ENCODE data around the gene STUM.

The STUM gene

GRCh38 chr1:226558036-226558650, 9.6 kb downstream of the STUM start:
- TF ChIP-seq, protein P1, sequence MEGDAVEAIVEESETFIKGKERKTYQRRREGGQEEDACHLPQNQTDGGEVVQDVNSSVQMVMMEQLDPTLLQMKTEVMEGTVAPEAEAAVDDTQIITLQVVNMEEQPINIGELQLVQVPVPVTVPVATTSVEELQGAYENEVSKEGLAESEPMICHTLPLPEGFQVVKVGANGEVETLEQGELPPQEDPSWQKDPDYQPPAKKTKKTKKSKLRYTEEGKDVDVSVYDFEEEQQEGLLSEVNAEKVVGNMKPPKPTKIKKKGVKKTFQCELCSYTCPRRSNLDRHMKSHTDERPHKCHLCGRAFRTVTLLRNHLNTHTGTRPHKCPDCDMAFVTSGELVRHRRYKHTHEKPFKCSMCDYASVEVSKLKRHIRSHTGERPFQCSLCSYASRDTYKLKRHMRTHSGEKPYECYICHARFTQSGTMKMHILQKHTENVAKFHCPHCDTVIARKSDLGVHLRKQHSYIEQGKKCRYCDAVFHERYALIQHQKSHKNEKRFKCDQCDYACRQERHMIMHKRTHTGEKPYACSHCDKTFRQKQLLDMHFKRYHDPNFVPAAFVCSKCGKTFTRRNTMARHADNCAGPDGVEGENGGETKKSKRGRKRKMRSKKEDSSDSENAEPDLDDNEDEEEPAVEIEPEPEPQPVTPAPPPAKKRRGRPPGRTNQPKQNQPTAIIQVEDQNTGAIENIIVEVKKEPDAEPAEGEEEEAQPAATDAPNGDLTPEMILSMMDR (IDR thresholded peaks at IDR 0.05; ENCODE audit: low read depth, low read length): no peak
- H3K4me3 ChIP-seq (replicated peaks in 1 of 2; ENCODE audit: low read depth in 2 of 2, low read length in 2 of 2): no peak overlapping the region
- no peak for DNase-seq (ENCODE audit: low read depth in 2 of 2)

- DNase-seq (ENCODE audit: low read depth in 2 of 2): no peak
- TF ChIP-seq, protein P1 (IDR thresholded peaks at IDR 0.05; ENCODE audit: low read depth, low read length): no peak
- H3K4me3 ChIP-seq (replicated peaks in 1 of 2; ENCODE audit: low read depth in 2 of 2, low read length in 2 of 2): no peak overlapping the region
Measured at GRCh38 chr1:226560243-226560642, 11.7 kb downstream of the STUM start.

- no peak overlapping the region for H3K4me3 ChIP-seq (replicated peaks in 1 of 2; ENCODE audit: low read depth in 2 of 2, low read length in 2 of 2)
- TF ChIP-seq, protein P1 (IDR thresholded peaks at IDR 0.05; ENCODE audit: low read depth, low read length): no peak
- no peak for DNase-seq (ENCODE audit: low read depth in 2 of 2)
Measured at GRCh38 chr1:226562989-226563388, 14.4 kb downstream of the STUM start.

DNA sequence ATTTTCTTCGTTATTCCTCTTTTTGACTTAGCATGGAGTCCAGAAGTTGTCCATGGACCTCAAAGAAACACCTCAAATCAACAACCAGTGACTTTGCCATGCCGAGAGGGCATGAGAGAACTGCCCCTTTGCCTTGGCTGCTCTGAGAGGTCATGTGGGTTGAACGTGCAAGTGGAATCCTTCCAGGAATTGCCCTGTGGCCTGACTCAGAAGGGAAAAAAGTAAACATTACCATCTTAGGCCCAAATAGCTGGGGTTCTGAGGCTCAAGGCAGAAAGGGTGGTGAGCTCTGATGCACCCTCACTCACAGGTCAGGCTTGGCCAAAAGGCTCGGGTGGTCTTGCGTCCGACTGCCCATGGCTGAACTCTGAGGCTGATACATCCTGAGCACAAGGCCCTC, 15.1 kb downstream of the STUM start:
- DNase-seq (ENCODE audit: low read depth in 2 of 2): no peak
- TF ChIP-seq, protein P1 (IDR thresholded peaks at IDR 0.05; ENCODE audit: low read depth, low read length): no peak
- no peak overlapping the region for H3K4me3 ChIP-seq (replicated peaks in 1 of 2; ENCODE audit: low read depth in 2 of 2, low read length in 2 of 2)

DNA sequence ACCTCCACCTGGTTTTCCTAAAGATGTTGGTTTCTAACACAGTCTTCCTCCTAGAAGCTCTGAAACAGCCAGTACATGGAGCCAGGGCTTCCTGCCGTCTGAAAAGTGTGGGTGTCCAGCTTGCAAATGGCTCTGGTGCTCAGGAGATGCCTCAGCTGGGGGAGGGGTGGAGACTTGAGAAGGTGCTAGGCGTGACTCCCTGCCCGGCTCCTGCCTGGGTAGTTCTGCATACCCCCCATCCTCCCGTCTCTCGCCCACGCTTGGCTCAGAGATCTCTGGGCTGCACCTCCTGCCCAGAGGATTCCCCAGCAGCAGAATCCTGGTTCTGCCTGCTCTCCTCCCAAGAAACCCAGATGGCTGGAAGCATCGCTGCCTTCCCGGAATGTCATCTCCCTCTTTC, 16.9 kb downstream of the STUM start:
- TF ChIP-seq, protein P1 (IDR thresholded peaks at IDR 0.05; ENCODE audit: low read depth, low read length): no peak
- no peak for DNase-seq (ENCODE audit: low read depth in 2 of 2)
- no peak overlapping the region for H3K4me3 ChIP-seq (replicated peaks in 1 of 2; ENCODE audit: low read depth in 2 of 2, low read length in 2 of 2)

DNA sequence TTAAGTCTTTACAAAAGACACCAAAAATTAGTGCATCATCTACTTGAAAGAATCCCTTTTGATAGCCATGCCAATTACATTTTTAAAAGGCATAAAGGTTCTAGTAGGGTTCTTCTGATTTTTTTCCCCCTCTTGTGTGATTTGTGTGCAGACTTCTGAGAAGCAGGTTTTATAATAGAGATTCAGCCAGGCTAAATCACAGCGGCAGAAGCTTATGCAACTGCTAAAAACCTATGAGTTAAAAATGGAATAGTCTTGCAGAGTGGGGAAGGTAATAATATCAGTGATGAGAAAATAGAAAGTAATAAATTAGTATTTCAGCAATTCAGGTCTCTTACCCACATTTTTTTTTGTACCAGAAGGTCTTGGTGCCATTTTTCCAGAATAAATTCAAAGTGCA, 17.7 kb downstream of the STUM start:
- no peak for DNase-seq (ENCODE audit: low read depth in 2 of 2)
- TF ChIP-seq, protein P1 (IDR thresholded peaks at IDR 0.05; ENCODE audit: low read depth, low read length): no peak
- no peak overlapping the region for H3K4me3 ChIP-seq (replicated peaks in 1 of 2; ENCODE audit: low read depth in 2 of 2, low read length in 2 of 2)

DNA sequence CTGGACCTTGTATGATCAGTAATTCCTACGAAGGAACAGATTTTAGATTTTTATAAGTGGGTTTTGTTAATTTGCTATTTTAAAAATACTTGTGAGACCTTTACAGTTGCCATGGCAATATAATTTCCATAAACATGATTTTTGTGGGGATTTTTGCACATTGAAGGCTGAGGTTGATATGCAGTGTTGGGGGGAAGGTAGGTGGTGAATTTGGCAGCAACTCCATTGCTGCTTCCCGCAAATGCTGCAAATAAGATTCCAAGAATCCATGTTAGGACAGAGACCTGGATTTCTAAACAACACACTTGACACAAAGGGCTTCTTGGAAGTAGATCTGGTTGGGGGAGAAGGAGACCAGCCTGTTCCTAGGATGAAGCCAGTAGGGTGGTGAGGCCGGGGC, 18.2 kb downstream of the STUM start:
- no peak for DNase-seq (ENCODE audit: low read depth in 2 of 2)
- H3K4me3 ChIP-seq (replicated peaks in 1 of 2; ENCODE audit: low read depth in 2 of 2, low read length in 2 of 2): no peak overlapping the region
- TF ChIP-seq, protein P1 (IDR thresholded peaks at IDR 0.05; ENCODE audit: low read depth, low read length): no peak

Data from cardiac fibroblast (primary cell).